DOHH2 (cell line): ENCODE measurements around the gene CHN2.

Source experiments
- H3F3A ChIP-seq: fragments of 200-600 bp; sonication (generic), shearing (Covaris generic); 2 replicates; pipeline ENCODE4 v1.6.0; 2016; ENCODE audit warnings: antibody characterized with exemption, mild to moderate bottlenecking; ENCODE audit not compliant: control insufficient read depth, insufficient read depth
- H3K27ac ChIP-seq: fragments of 200-600 bp; sonication (generic); 2 replicates; pipeline ENCODE4 v1.5.1; 2014; ENCODE audit warnings: low read depth, mild to moderate bottlenecking, low read length, moderate library complexity
- H3K27me3 ChIP-seq: fragments of 200-600 bp; sonication (generic); 2 replicates; pipeline ENCODE4 v1.6.1; 2014; ENCODE audit warnings: mild to moderate bottlenecking, low read length, mixed read lengths; ENCODE audit not compliant: control insufficient read depth
- H3K36me3 ChIP-seq: fragments of 200-600 bp; sonication (generic); 2 replicates; pipeline ENCODE4 v1.6.1; 2014; ENCODE audit warnings: mild to moderate bottlenecking, low read length, moderate library complexity, mixed read lengths; ENCODE audit not compliant: control insufficient read depth
- H3K4me1 ChIP-seq: fragments of 200-600 bp; sonication (generic); 2 replicates; pipeline ENCODE4 v1.6.1; 2014; ENCODE audit warnings: mild to moderate bottlenecking, low read length, mixed read lengths; ENCODE audit not compliant: control insufficient read depth
- H3K4me2 ChIP-seq: fragments of 200-600 bp; sonication (generic); 2 replicates; pipeline ENCODE4 v1.6.0; 2014; ENCODE audit warnings: mild to moderate bottlenecking, low read length, moderate library complexity
- H3K4me3 ChIP-seq: fragments of 200-600 bp; sonication (generic); 2 replicates; pipeline ENCODE4 v1.5.1; 2014; ENCODE audit warnings: mild to moderate bottlenecking, low read length, mixed read lengths
- H3K79me2 ChIP-seq: fragments of 200-600 bp; sonication (generic); 2 replicates; pipeline ENCODE4 v1.6.1; 2014; ENCODE audit warnings: mild to moderate bottlenecking, low read length, mixed read lengths; ENCODE audit not compliant: control insufficient read depth
- H3K9me2 ChIP-seq: fragments of 200-600 bp; sonication (generic); replicated peaks from 2 replicates; pipeline ENCODE4 v1.6.1; 2014; ENCODE audit warnings: mild to moderate bottlenecking, low read length, mixed read lengths; ENCODE audit not compliant: control insufficient read depth
- H3K9me3 ChIP-seq: fragments of 200-600 bp; sonication (generic); 2 replicates; pipeline ENCODE4 v1.6.1; 2014; ENCODE audit warnings: antibody characterized with exemption, low read length, mixed read lengths; ENCODE audit not compliant: control insufficient read depth, insufficient read depth
- H4K20me1 ChIP-seq: fragments of 200-600 bp; sonication (generic); 2 replicates; pipeline ENCODE4 v1.6.0; 2014; ENCODE audit warnings: low read depth, mild to moderate bottlenecking, antibody characterized with exemption, low read length, moderate library complexity; ENCODE audit not compliant: control insufficient read depth, insufficient read depth
- CTCF ChIP-seq: fragments of 200-600 bp; sonication (generic); IDR thresholded peaks from one replicate; pipeline ENCODE4 v1.5.1; 2014; ENCODE audit warnings: antibody characterized with exemption, mild to moderate bottlenecking, low read depth, low read length; ENCODE audit not compliant: poor library complexity, severe bottlenecking
- EZH2phosphoT487 ChIP-seq: fragments of 200-600 bp; sonication (generic); IDR thresholded peaks from 2 replicates; pipeline ENCODE4 v1.6.1; 2017; ENCODE audit warnings: borderline replicate concordance, mild to moderate bottlenecking, antibody characterized with exemption, low read length, moderate library complexity, mixed read lengths

Gene CHN2

GRCh38 chr7:29469281-29469680, 274.7 kb downstream of the CHN2 start:
- H4K20me1 ChIP-seq = no peaks in the 10 kb centered on the region
- no peak overlapping the region for H3K4me3 ChIP-seq
- H3F3A ChIP-seq = no peaks in the 10 kb centered on the region
- no peak overlapping the region for H3K27ac ChIP-seq
- H3K79me2 ChIP-seq = no peaks in the 10 kb centered on the region
- TF ChIP-seq CTCF (no peak), EZH2phosphoT487 (no peak)
- no peaks in the 10 kb centered on the region for H3K4me1 ChIP-seq
- peaks cover 3% of the 10 kb centered on the region; the same call in 1 of the 2 replicates for H3K27me3 ChIP-seq
- H3K9me3 ChIP-seq = no peaks in the 10 kb centered on the region
- H3K9me2 ChIP-seq = no peaks in the 10 kb centered on the region
- no peaks in the 10 kb centered on the region for H3K36me3 ChIP-seq
- H3K4me2 ChIP-seq = no peak overlapping the region

- Histone ChIP-seq H3K9me3 (no peaks in the 10 kb centered on the region), H3K36me3 (no peaks in the 10 kb centered on the region), H4K20me1 (no peaks in the 10 kb centered on the region), H3K4me3 (no peak overlapping the region), H3K9me2 (no peaks in the 10 kb centered on the region), H3K4me1 (no peaks in the 10 kb centered on the region), H3K27me3 (peaks cover 2% of the 10 kb centered on the region; the same call in 1 of the 2 replicates), H3F3A (no peaks in the 10 kb centered on the region), H3K4me2 (no peak overlapping the region), H3K79me2 (no peaks in the 10 kb centered on the region), H3K27ac (no peak overlapping the region)
- TF ChIP-seq CTCF (no peak), EZH2phosphoT487 (no peak)
Measured at GRCh38 chr7:29469976-29470557, 275.5 kb downstream of the CHN2 start.

- Histone ChIP-seq H4K20me1 (no peaks in the 10 kb centered on the region), H3K9me2 (no peaks in the 10 kb centered on the region), H3K4me1 (no peaks in the 10 kb centered on the region), H3K79me2 (no peaks in the 10 kb centered on the region), H3F3A (no peaks in the 10 kb centered on the region), H3K27ac (no peak overlapping the region), H3K36me3 (no peaks in the 10 kb centered on the region), H3K9me3 (no peaks in the 10 kb centered on the region), H3K27me3 (peaks cover 2% of the 10 kb centered on the region; the same call in 1 of the 2 replicates), H3K4me3 (no peak overlapping the region), H3K4me2 (no peak overlapping the region)
- TF ChIP-seq CTCF = no peak
- TF ChIP-seq EZH2phosphoT487 = no peak
Measured at GRCh38 chr7:29471444-29472138, 277.0 kb downstream of the CHN2 start.
